ENCODE measurements around the gene COL8A1.

The COL8A1 gene

DNA sequence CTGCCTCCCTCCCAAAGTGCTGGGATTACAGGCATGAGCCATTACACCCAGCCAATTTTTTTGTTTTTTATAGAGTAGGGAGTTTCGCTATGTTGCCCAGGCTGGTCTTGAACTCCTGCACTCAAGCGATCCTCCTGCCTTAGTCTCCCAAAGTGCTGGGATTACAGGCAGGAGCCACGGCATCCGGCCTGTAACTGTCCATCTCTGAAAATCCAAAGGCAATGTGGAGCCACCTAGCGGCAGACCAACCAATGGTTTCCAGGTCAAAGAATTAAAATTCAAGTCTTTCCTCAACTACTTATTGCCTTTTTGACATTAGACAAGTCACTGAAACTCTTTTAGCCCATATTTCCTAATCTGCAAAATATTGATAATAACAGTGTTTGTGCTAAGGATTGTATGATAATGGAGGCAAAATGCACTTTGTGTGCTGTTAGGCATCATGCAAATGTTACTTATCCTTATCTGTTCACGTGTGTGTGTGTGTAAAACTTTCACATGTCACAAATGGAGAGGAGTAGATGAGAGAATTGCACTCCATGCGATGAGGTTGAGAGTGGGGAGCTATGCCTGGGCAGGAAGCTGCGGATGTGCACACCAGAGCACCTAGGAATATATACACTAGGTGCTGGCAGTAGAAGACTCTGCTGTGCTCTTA lies 48.7 kb downstream of the COL8A1 start:
- no peak overlapping the region for H3K23ac ChIP-seq (ENCODE audit: low read depth, low read length, poor library complexity)
- no peak overlapping the region for H2AK5ac ChIP-seq (ENCODE audit: low read depth, low read length)
- H3K27me3 ChIP-seq (ENCODE audit: control insufficient read depth in 3 of 3, insufficient read depth in 3 of 3, low read depth in 1 of 3, low read length in 3 of 3) = no peaks in the 10 kb centered on the region
- H3K4me3 ChIP-seq (ENCODE audit: low read length in 2 of 2) = no peak overlapping the region
- H2BK120ac ChIP-seq (ENCODE audit: low read depth, low read length) = no peak overlapping the region
- no peaks in the 10 kb centered on the region for H3K4me1 ChIP-seq (ENCODE audit: control insufficient read depth in 2 of 2, insufficient read depth in 1 of 2, low read depth in 1 of 2, low read length in 2 of 2)
- no peaks in the 10 kb centered on the region for H3K79me1 ChIP-seq (ENCODE audit: low read depth, low read length)
- no peaks in the 10 kb centered on the region for H3K9me3 ChIP-seq (replicated peaks in 1 of 2; ENCODE audit: control insufficient read depth in 2 of 2, insufficient read depth in 1 of 2, low read depth in 1 of 2, low read length in 2 of 2)
- H4K91ac ChIP-seq (ENCODE audit: low read depth, low read length, poor library complexity) = no peak overlapping the region
- peak; percentile 57 for DNase-seq (ENCODE audit: low spot score)
- no peak overlapping the region for H3K14ac ChIP-seq (ENCODE audit: low read length)
- peak overlapping the region; percentile 87 for H2BK12ac ChIP-seq (ENCODE audit: low read length)
- no peak overlapping the region for H3K27ac ChIP-seq (replicated peaks; ENCODE audit: low read length)
- no peak overlapping the region for H2BK5ac ChIP-seq (ENCODE audit: low read length)
- WGBS, 2 donors (ENCODE audit: extremely low coverage in 2 of 2, insufficient read length in 2 of 2, insufficient replicate concordance in 1 of 2) = no CpG with 5 or more reads among the region's 8 CpGs
- no peak overlapping the region for H2AFZ ChIP-seq (ENCODE audit: low read length)
- no peak overlapping the region for H4K8ac ChIP-seq (ENCODE audit: low read depth, low read length)
- H3K4me2 ChIP-seq (ENCODE audit: insufficient read depth, low read length, poor library complexity, severe bottlenecking) = no peak overlapping the region
- H3K18ac ChIP-seq (ENCODE audit: low read length) = no peak overlapping the region
- H2BK15ac ChIP-seq (ENCODE audit: low read length) = no peak overlapping the region
- no peak overlapping the region for H3K9ac ChIP-seq (ENCODE audit: low read depth, low read length, poor library complexity)
- no peaks in the 10 kb centered on the region for H3K36me3 ChIP-seq (replicated peaks in 1 of 2; ENCODE audit: control insufficient read depth in 2 of 2, insufficient read depth in 2 of 2, low read length in 2 of 2)
- no peak overlapping the region for H3K4ac ChIP-seq (ENCODE audit: low read length)

DNA sequence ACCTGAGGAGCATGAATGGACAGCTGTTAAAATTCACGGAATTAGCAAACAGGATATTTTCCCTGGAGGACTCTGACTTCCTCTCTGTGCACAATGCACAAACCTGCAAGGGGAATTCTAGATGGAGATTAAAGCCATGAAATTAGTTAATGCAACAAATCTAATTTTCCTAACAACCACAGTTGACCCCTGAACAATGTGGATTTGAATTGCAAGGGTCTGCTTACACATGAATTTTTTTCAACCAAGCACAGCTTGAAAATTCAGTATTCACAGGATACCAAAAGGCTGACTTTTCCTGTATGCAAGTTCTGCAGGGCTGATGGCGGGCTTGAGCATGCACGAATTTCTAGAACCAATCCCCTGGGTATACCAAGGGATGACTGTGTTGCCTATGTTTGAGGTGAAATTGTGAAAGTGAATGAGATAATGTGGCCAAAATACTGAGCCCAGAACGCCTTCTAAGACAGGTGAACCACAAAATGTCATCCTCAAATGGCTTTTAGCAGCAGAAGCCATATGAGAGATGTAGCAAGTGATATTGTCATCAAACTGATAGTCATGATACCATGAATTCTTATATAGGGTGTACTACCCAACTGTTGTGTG lies 52.5 kb downstream of the COL8A1 start:
- Histone ChIP-seq H3K9ac (ENCODE audit: low read depth, low read length, poor library complexity) (no peak overlapping the region), H3K4me3 (ENCODE audit: low read length in 2 of 2) (no peak overlapping the region), H3K18ac (ENCODE audit: low read length) (no peak overlapping the region), H3K27ac (replicated peaks; ENCODE audit: low read length) (no peak overlapping the region), H3K9me3 (replicated peaks in 1 of 2; ENCODE audit: control insufficient read depth in 2 of 2, insufficient read depth in 1 of 2, low read depth in 1 of 2, low read length in 2 of 2) (no peaks in the 10 kb centered on the region), H3K79me1 (ENCODE audit: low read depth, low read length) (no peaks in the 10 kb centered on the region), H2BK120ac (ENCODE audit: low read depth, low read length) (no peak overlapping the region), H3K4ac (ENCODE audit: low read length) (no peak overlapping the region), H4K8ac (ENCODE audit: low read depth, low read length) (no peak overlapping the region), H3K27me3 (ENCODE audit: control insufficient read depth in 3 of 3, insufficient read depth in 3 of 3, low read depth in 1 of 3, low read length in 3 of 3) (no peaks in the 10 kb centered on the region), H2AFZ (ENCODE audit: low read length) (peak overlapping the region; percentile 24), H4K91ac (ENCODE audit: low read depth, low read length, poor library complexity) (no peak overlapping the region), H2BK15ac (ENCODE audit: low read length) (no peak overlapping the region), H3K23ac (ENCODE audit: low read depth, low read length, poor library complexity) (no peak overlapping the region), H2BK5ac (ENCODE audit: low read length) (no peak overlapping the region), H3K14ac (ENCODE audit: low read length) (no peak overlapping the region), H3K36me3 (replicated peaks in 1 of 2; ENCODE audit: control insufficient read depth in 2 of 2, insufficient read depth in 2 of 2, low read length in 2 of 2) (no peaks in the 10 kb centered on the region), H3K4me1 (ENCODE audit: control insufficient read depth in 2 of 2, insufficient read depth in 1 of 2, low read depth in 1 of 2, low read length in 2 of 2) (no peaks in the 10 kb centered on the region), H2AK5ac (ENCODE audit: low read depth, low read length) (no peak overlapping the region), H2BK12ac (ENCODE audit: low read length) (no peak overlapping the region), H3K4me2 (ENCODE audit: insufficient read depth, low read length, poor library complexity, severe bottlenecking) (no peak overlapping the region)
- WGBS, 2 donors (ENCODE audit: extremely low coverage in 2 of 2, insufficient read length in 2 of 2, insufficient replicate concordance in 1 of 2) = no CpG with 5 or more reads among the region's 4 CpGs
- DNase-seq (ENCODE audit: low spot score) = no peak

DNA sequence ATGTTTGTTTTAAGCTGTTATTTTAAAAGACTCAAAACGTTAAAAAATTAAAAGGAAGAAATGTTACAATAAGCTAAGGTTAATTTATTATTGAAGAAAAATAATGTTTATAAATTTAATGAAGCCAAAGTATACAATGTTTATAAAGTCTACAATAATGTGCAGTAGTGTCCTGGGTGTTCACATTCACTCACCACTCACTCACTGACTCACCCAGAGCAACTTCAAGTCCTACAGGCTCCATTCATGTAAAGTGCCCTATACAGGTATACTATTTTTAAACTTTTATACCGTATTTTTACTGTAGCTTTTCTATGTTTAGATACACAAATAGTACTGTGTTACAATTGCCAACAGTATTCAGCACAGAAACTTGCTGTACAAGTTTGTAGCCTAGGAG lies 55.2 kb downstream of the COL8A1 start:
- Histone ChIP-seq H3K27ac (replicated peaks; ENCODE audit: low read length) (no peak overlapping the region), H3K4me1 (ENCODE audit: control insufficient read depth in 2 of 2, insufficient read depth in 1 of 2, low read depth in 1 of 2, low read length in 2 of 2) (no peaks in the 10 kb centered on the region), H3K23ac (ENCODE audit: low read depth, low read length, poor library complexity) (no peak overlapping the region), H3K9me3 (replicated peaks in 1 of 2; ENCODE audit: control insufficient read depth in 2 of 2, insufficient read depth in 1 of 2, low read depth in 1 of 2, low read length in 2 of 2) (no peaks in the 10 kb centered on the region), H3K14ac (ENCODE audit: low read length) (no peak overlapping the region), H2BK12ac (ENCODE audit: low read length) (no peak overlapping the region), H3K4me2 (ENCODE audit: insufficient read depth, low read length, poor library complexity, severe bottlenecking) (no peak overlapping the region), H3K4me3 (ENCODE audit: low read length in 2 of 2) (no peak overlapping the region), H3K79me1 (ENCODE audit: low read depth, low read length) (no peaks in the 10 kb centered on the region), H4K8ac (ENCODE audit: low read depth, low read length) (no peak overlapping the region), H2AK5ac (ENCODE audit: low read depth, low read length) (no peak overlapping the region), H2BK15ac (ENCODE audit: low read length) (no peak overlapping the region), H3K36me3 (replicated peaks in 1 of 2; ENCODE audit: control insufficient read depth in 2 of 2, insufficient read depth in 2 of 2, low read length in 2 of 2) (no peaks in the 10 kb centered on the region), H3K27me3 (ENCODE audit: control insufficient read depth in 3 of 3, insufficient read depth in 3 of 3, low read depth in 1 of 3, low read length in 3 of 3) (no peaks in the 10 kb centered on the region), H2BK5ac (ENCODE audit: low read length) (no peak overlapping the region), H2BK120ac (ENCODE audit: low read depth, low read length) (no peak overlapping the region), H3K18ac (ENCODE audit: low read length) (no peak overlapping the region), H4K91ac (ENCODE audit: low read depth, low read length, poor library complexity) (no peak overlapping the region), H2AFZ (ENCODE audit: low read length) (no peak overlapping the region), H3K9ac (ENCODE audit: low read depth, low read length, poor library complexity) (no peak overlapping the region), H3K4ac (ENCODE audit: low read length) (no peak overlapping the region)
- no CpG with 5 or more reads among the region's 2 CpGs for WGBS, 2 donors (ENCODE audit: extremely low coverage in 2 of 2, insufficient read length in 2 of 2, insufficient replicate concordance in 1 of 2)
- no peak for DNase-seq (ENCODE audit: low spot score)

DNA sequence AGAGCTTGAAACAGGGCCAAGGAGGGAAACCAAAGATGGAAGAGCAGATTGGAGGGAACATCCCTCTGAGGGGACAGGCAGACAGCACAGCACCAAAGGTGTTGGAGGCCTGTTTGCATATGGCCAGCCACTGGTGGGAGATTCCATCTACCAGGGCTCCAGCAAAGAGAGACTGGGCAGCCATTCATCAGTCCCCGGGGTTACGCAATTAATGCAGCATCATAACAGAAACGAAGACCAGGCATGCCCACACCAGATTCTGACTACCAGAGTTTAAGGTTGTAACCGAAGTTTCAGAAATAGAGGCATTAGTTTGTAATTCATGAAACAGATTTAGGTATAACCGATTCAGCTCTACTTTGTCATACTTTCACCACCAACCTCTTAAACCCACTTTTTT lies 58.1 kb downstream of the COL8A1 start:
- Histone ChIP-seq H3K4ac (ENCODE audit: low read length) (no peak overlapping the region), H2BK5ac (ENCODE audit: low read length) (no peak overlapping the region), H2AFZ (ENCODE audit: low read length) (peak overlapping the region; percentile 12), H2BK15ac (ENCODE audit: low read length) (no peak overlapping the region), H3K27ac (replicated peaks; ENCODE audit: low read length) (no peak overlapping the region), H3K79me1 (ENCODE audit: low read depth, low read length) (no peaks in the 10 kb centered on the region), H4K91ac (ENCODE audit: low read depth, low read length, poor library complexity) (no peak overlapping the region), H3K4me3 (ENCODE audit: low read length in 2 of 2) (no peak overlapping the region), H3K9me3 (replicated peaks in 1 of 2; ENCODE audit: control insufficient read depth in 2 of 2, insufficient read depth in 1 of 2, low read depth in 1 of 2, low read length in 2 of 2) (no peaks in the 10 kb centered on the region), H3K23ac (ENCODE audit: low read depth, low read length, poor library complexity) (no peak overlapping the region), H3K18ac (ENCODE audit: low read length) (no peak overlapping the region), H3K27me3 (ENCODE audit: control insufficient read depth in 3 of 3, insufficient read depth in 3 of 3, low read depth in 1 of 3, low read length in 3 of 3) (no peaks in the 10 kb centered on the region), H3K4me1 (ENCODE audit: control insufficient read depth in 2 of 2, insufficient read depth in 1 of 2, low read depth in 1 of 2, low read length in 2 of 2) (peaks cover 2 to 5% of the 10 kb centered on the region in 2 donors), H3K14ac (ENCODE audit: low read length) (no peak overlapping the region), H4K8ac (ENCODE audit: low read depth, low read length) (no peak overlapping the region), H2AK5ac (ENCODE audit: low read depth, low read length) (no peak overlapping the region), H2BK12ac (ENCODE audit: low read length) (no peak overlapping the region), H3K4me2 (ENCODE audit: insufficient read depth, low read length, poor library complexity, severe bottlenecking) (no peak overlapping the region), H3K9ac (ENCODE audit: low read depth, low read length, poor library complexity) (no peak overlapping the region), H2BK120ac (ENCODE audit: low read depth, low read length) (no peak overlapping the region), H3K36me3 (replicated peaks in 1 of 2; ENCODE audit: control insufficient read depth in 2 of 2, insufficient read depth in 2 of 2, low read length in 2 of 2) (no peaks in the 10 kb centered on the region)
- no CpG with 5 or more reads among the region's 5 CpGs for WGBS, 2 donors (ENCODE audit: extremely low coverage in 2 of 2, insufficient read length in 2 of 2, insufficient replicate concordance in 1 of 2)
- DNase-seq (ENCODE audit: low spot score) = no peak
